Omental fat pad (tissue), 4 donors: ENCODE data around the gene UPK3A. TPM values are rescaled to one million over a fixed set of nuclear protein-coding genes. Genes with fewer than 3 reads are reported as not detected.

Source experiments
- ATAC-seq: fragments of 150-250 bp; one replicate; pipeline ENCODE4 v1.9.1; 2016; ENCODE audit warnings: mild to moderate bottlenecking, moderate library complexity; ENCODE audit not compliant: low FRiP score
- DNase-seq: peaks from one replicate; pipeline ENCODE4 v3.0.0-alpha.2; 2019; ENCODE audit warnings: low spot score
- total RNA-seq, 4 donors: library from RNA; depleted of rRNA; stranded (reverse); fragments of >200 nt; gene quantifications; one replicate each; pipeline ENCODE4 v1.1.0, GENCODE V29; 2016
- TF ChIP-seq, protein P1 (sequence below), 3 donors: fragments of 450-650 bp; IDR thresholded peaks; one replicate each; pipeline ENCODE4 v1.5.1; 2016 to 2017; ENCODE audit warnings: antibody characterized with exemption in 3 of 3, mild to moderate bottlenecking in 3 of 3, moderate library complexity in 2 of 3

UPK3A gene
- total RNA-seq, 4 donors from 2014 or later: not detected

- TF ChIP-seq, protein P1, sequence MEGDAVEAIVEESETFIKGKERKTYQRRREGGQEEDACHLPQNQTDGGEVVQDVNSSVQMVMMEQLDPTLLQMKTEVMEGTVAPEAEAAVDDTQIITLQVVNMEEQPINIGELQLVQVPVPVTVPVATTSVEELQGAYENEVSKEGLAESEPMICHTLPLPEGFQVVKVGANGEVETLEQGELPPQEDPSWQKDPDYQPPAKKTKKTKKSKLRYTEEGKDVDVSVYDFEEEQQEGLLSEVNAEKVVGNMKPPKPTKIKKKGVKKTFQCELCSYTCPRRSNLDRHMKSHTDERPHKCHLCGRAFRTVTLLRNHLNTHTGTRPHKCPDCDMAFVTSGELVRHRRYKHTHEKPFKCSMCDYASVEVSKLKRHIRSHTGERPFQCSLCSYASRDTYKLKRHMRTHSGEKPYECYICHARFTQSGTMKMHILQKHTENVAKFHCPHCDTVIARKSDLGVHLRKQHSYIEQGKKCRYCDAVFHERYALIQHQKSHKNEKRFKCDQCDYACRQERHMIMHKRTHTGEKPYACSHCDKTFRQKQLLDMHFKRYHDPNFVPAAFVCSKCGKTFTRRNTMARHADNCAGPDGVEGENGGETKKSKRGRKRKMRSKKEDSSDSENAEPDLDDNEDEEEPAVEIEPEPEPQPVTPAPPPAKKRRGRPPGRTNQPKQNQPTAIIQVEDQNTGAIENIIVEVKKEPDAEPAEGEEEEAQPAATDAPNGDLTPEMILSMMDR (IDR thresholded peaks at IDR 0.05): no peak
- ATAC-seq (no peak), DNase-seq (no peak)
Observed at GRCh38 chr22:45239681-45240051, 45.1 kb upstream of the UPK3A start.

DNA sequence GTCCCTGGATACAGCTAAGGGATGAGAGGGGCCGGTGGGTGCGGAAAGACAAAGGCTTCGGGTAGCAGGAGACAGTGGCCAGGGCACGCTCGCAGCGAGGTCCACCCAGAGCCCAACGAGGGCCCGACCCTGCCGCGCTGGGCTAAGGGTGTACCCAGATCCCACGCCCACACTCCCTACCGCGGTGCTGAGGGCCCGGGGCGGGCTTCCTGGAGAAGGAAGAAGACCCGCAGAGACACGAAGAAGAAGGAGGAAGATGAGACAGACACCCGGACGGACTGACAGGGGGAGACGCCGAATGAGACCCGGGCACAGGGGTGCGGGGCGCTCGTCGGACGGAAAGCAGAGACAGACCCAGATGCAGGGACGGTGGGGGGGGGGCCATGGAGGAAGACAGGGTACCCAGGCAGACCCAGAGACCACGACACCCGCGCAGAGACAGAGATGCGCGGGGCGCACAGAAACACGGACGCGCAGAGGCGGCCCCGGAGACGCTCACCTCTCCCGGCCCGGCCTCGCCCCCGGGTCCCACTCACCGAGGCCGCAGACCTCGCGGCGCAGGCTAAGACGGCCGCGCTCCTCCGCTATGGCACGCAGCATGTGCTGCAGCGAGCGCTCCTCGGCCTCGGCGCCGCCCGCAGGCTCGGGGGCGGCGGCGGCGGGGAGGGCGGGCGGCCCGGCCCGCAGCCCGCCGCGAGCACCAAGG lies 44.5 kb upstream of the UPK3A start:
- ATAC-seq: peak; percentile 25
- no peak for DNase-seq

GRCh38 chr22:45240810-45241631 lies 43.7 kb upstream of the UPK3A start, which contains the start of gene KIAA0930:
TSS of gene KIAA0930 (minus strand) at chr22:45240894. CDS start at chr22:45240703, 191 bp downstream.
- TF ChIP-seq, protein P1 (IDR thresholded peaks at IDR 0.05): no peak
- DNase-seq (peak; percentile 67), ATAC-seq (peak; percentile 62)

More for the DNA sequence above, 44.5 kb upstream of the UPK3A start:
- TF ChIP-seq, protein P1 (IDR thresholded peaks at IDR 0.05): no peak

DNA sequence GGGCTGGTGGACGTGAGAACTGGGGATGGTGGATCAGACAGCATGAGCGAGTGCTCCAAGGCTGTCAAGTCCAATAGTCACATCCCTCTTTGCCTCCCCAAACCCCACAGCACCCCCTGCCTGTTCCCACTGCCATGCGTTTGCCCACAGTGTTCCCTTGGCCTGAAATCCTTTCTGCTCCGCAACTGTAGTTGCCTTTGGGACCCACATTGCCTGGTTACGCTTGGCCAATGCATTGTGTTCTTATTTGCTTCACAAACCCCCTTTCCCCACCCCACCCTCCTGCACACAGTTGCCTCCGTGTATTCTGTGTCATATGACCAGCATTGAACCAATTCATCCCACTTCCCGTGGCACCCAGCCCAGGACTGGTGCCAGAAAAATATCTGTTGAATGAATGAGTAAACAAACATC lies 42.0 kb upstream of the UPK3A start:
- no peak for ATAC-seq
- TF ChIP-seq, protein P1 (IDR thresholded peaks at IDR 0.05): no peak
- DNase-seq: no peak

DNA sequence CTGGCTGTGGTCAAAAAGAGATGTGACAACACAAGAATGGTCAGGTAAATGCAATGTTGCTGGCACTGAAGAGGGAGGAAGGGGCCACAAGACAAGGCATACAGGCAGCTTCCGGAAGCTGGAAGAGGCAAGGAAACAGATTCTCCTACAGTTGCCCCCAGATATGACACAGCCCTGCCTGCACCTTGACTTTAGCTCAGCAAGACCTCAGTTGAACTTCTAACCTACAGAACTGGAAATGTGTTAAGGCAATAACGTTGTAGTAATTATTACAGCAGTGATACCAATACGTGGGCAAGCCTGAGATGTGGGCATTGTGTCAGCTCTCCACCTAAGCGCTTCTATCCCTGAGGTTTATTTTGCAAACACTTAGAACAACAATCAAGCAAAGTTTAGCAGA lies 39.8 kb upstream of the UPK3A start:
- TF ChIP-seq, protein P1 (IDR thresholded peaks at IDR 0.05): no peak
- DNase-seq (no peak), ATAC-seq (no peak)

- TF ChIP-seq, protein P1 (IDR thresholded peaks at IDR 0.05): no peak
- ATAC-seq (peak; percentile 83), DNase-seq (no peak)
Observed at GRCh38 chr22:45246060-45246985, 38.4 kb upstream of the UPK3A start.
